OCI-LY7 (cell line): ENCODE measurements around the gene CORO2A. TPM values are rescaled to one million over a fixed set of nuclear protein-coding genes. Genes with fewer than 3 reads are reported as not detected.

Source experiments
- Bru-seq: library from RNA; stranded (reverse); fragments of 400-500 nt; gene quantifications from one replicate; lab custom pipeline; 2021; lab: Mats Ljungman, UMichigan
- BruChase-seq, 2 experiments: library from RNA; stranded (reverse); fragments of 400-500 nt; gene quantifications; one replicate each; lab custom pipeline; 2021; lab: Mats Ljungman, UMichigan
- BruUV-seq: library from RNA; stranded (reverse); fragments of 400-500 nt; replicated peaks from 2 replicates; lab custom pipeline; 2021; lab: Mats Ljungman, UMichigan
- CTCF ChIA-PET: fragments of 300-600 bp; sonication (Branson Sonifier 250); formaldehyde crosslinking; loops from one replicate; lab custom pipeline; 2022; ENCODE audit warnings: antibody characterized with exemption; ENCODE audit not compliant: unreplicated experiment; lab: Charles Lee
- POLR2A ChIA-PET: fragments of 300-600 bp; sonication (Branson Sonifier 250); formaldehyde crosslinking; loops from one replicate; lab custom pipeline; 2022; ENCODE audit warnings: antibody characterized with exemption; lab: Charles Lee
- DNase-seq: peaks from one replicate; pipeline ENCODE4 v3.0.0-alpha.2; 2015; ENCODE audit warnings: low spot score
- H2AFZ ChIP-seq: fragments of 200-600 bp; sonication (generic), shearing (Covaris generic); 2 replicates; pipeline ENCODE4 v1.6.1; 2014; ENCODE audit warnings: mild to moderate bottlenecking, antibody characterized with exemption, low read length, moderate library complexity
- H3K27ac ChIP-seq: fragments of 200-600 bp; sonication (generic); 2 replicates; pipeline ENCODE4 v1.5.1; 2014; ENCODE audit warnings: mixed run types, low read depth, mild to moderate bottlenecking, moderate library complexity, low read length, inconsistent platforms; ENCODE audit not compliant: poor library complexity, severe bottlenecking
- H3K36me3 ChIP-seq: fragments of 200-600 bp; sonication (generic); 2 replicates; pipeline ENCODE4 v1.6.1; 2014; ENCODE audit warnings: mild to moderate bottlenecking, antibody characterized with exemption, low read length, moderate library complexity, mixed read lengths; ENCODE audit not compliant: insufficient read depth
- H3K4me1 ChIP-seq: fragments of 200-600 bp; sonication (generic); 2 replicates; pipeline ENCODE4 v1.5.1; 2014; ENCODE audit warnings: mild to moderate bottlenecking, low read length; ENCODE audit not compliant: insufficient read depth, poor library complexity, severe bottlenecking
- H3K4me2 ChIP-seq: fragments of 200-600 bp; sonication (generic); 2 replicates; pipeline ENCODE4 v1.6.1; 2014; ENCODE audit warnings: mild to moderate bottlenecking, low read length
- H3K4me3 ChIP-seq: fragments of 200-600 bp; sonication (generic); 2 replicates; pipeline ENCODE4 v1.5.1; 2014; ENCODE audit warnings: mild to moderate bottlenecking, low read depth, low read length; ENCODE audit not compliant: poor library complexity, severe bottlenecking
- H3K79me2 ChIP-seq: fragments of 200-600 bp; sonication (generic); 2 replicates; pipeline ENCODE4 v1.6.1; 2016; ENCODE audit warnings: low read depth, mild to moderate bottlenecking, low read length, moderate library complexity, mixed read lengths; ENCODE audit not compliant: insufficient read depth
- H3K9me2 ChIP-seq: fragments of 200-600 bp; sonication (generic); 2 replicates; pipeline ENCODE4 v1.6.1; 2016; ENCODE audit warnings: mild to moderate bottlenecking, low read length, mixed read lengths; ENCODE audit not compliant: insufficient read depth
- H3K9me3 ChIP-seq: fragments of 200-600 bp; sonication (generic); 2 replicates; pipeline ENCODE4 v1.6.1; 2014; ENCODE audit warnings: mild to moderate bottlenecking, mixed run types, low read length, mixed read lengths
- H4K20me1 ChIP-seq: fragments of 200-600 bp; sonication (generic); 2 replicates; pipeline ENCODE4 v1.6.1; 2014; ENCODE audit warnings: mild to moderate bottlenecking, antibody characterized with exemption, low read length, moderate library complexity, mixed read lengths; ENCODE audit not compliant: insufficient read depth
- CTCF ChIP-seq: fragments of 200-600 bp; sonication (generic); conservative IDR thresholded peaks from 2 replicates; pipeline ENCODE4 v1.5.1; 2014; ENCODE audit warnings: mild to moderate bottlenecking, antibody characterized with exemption, low read length, moderate library complexity, mixed read lengths
- EZH2phosphoT487 ChIP-seq: fragments of 200-600 bp; sonication (generic); IDR thresholded peaks from 2 replicates; pipeline ENCODE4 v1.6.1; 2018; ENCODE audit warnings: low read depth, borderline replicate concordance, mild to moderate bottlenecking, mixed run types, antibody characterized with exemption, low read length, moderate library complexity, mixed read lengths
- intact Hi-C: fragments of 100-400 bp; cut with micrococcal nuclease; formaldehyde crosslinking; loops from one replicate; pipeline ENCODE4 v1.10.0; 2022; ENCODE audit not compliant: unreplicated experiment
- long read RNA-seq: library from polyadenylated mRNA; stranded (forward); transcript quantifications from one replicate; pipeline ENCODE4 v2.0.0, GENCODE V29; 2022
- total RNA-seq, 2 experiments: library from RNA; depleted of rRNA in 1 of 2; stranded (reverse); fragments of >200 nt in 1 of 2; shearing (Covaris generic) in 1 of 2; gene quantifications; 2 replicates each; pipeline ENCODE4 v1.2.3, GENCODE V29; 2014 to 2022

Gene CORO2A, protein sequence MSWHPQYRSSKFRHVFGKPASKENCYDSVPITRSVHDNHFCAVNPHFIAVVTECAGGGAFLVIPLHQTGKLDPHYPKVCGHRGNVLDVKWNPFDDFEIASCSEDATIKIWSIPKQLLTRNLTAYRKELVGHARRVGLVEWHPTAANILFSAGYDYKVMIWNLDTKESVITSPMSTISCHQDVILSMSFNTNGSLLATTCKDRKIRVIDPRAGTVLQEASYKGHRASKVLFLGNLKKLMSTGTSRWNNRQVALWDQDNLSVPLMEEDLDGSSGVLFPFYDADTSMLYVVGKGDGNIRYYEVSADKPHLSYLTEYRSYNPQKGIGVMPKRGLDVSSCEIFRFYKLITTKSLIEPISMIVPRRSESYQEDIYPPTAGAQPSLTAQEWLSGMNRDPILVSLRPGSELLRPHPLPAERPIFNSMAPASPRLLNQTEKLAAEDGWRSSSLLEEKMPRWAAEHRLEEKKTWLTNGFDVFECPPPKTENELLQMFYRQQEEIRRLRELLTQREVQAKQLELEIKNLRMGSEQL
- total RNA-seq (2014; rRNA removed; shearing (Covaris generic)) (1.8 and 2.2 TPM in 2 replicates), total RNA-seq (2022) (3.2 and 3.9 TPM in 2 replicates), Bru-seq, nascent RNA (percentile 32 among the genes with signal in this experiment), BruChase-seq, experiment 1, labeled RNA remaining after a 6-hour chase (percentile 37 among the genes with signal in this experiment), BruChase-seq, experiment 2, labeled RNA remaining after a 2-hour chase (percentile 30 among the genes with signal in this experiment)
- long read RNA-seq, full-length matches to known transcripts: 8 of 14 reads
- long read RNA-seq, partial matches to known transcripts: 2 of 14 reads
- long read RNA-seq, other reads (novel, unspliced or antisense): 4 of 14 reads

DNA sequence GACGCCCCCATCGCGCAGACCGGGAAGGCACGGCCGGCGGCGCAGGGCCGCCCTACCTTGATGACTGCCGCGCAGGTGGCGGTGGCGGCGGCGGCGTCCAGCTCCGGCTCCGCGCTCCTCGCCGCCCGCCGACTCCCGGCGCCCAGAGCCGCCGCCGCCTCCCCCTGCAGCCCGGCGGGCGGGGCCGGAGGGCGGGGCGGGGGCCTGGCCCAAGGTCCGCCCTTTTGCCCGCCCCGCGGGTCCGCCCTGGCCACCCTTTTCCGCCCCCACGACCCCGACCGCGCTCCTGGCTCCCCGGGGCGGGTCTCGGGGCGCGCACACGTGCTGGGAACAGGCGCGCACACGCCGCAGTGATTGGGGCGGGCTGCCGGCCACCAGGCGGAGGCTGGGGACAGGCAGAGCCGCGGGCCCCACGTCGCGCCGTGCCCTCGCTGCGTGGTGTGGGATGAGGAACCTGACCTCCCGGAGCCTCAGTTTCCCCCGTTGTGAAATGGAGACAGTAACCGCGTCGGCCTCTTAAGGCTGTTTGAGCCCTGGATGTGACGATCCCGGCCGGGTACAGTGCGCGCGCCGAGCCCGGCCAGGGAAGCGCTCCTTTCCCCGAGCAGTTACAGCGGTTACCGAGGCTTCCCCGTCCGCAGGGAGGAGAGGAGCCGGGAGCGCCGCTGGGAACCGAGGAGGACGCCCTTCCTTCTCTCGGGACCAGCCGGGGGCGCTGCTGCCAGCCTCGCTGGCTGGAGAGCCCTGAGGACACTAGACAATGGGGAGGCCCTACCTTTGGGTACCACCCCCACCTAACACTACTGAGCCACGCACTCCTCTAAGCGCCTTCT lies at the start of gene CORO2A:
TSS of gene CORO2A (minus strand) at position 135 of the 833 bp plus-strand sequence. CDS start 34,977 bp downstream, outside the sequence.
- peak; percentile 69 for DNase-seq
- POLR2A ChIA-PET: interaction anchor here (0.6 to 1.5 kb wide), 8 partner anchors 26 to 150 kb away, joined by 3 to 7 read pairs (median 4); partner anchors contain the start of gene NANS
- no peaks in the 10 kb centered on the region for H4K20me1 ChIP-seq
- H3K4me1 ChIP-seq: peaks cover 16% of the 10 kb centered on the region
- no peaks in the 10 kb centered on the region for H3K79me2 ChIP-seq
- peak within 1 kb of the TSS; percentile 74 for H3K4me3 ChIP-seq
- no TSS peak for BruUV-seq
- intact Hi-C loops: loop anchor here (1.0 to 2.0 kb wide), 2 partner anchors 74 to 118 kb away; no protein-coding TSS in a partner anchor
- no peaks in the 10 kb centered on the region for H3K9me2 ChIP-seq
- peak within 1 kb of the TSS; percentile 89 for H3K4me2 ChIP-seq
- TF ChIP-seq EZH2phosphoT487: no peak
- peak; percentile 70 for TF ChIP-seq CTCF
- CTCF ChIA-PET: interaction anchor here (0.6 to 1.1 kb wide), 2 partner anchors 10 to 73 kb away, joined by 3 to 4 read pairs; partner anchors contain the start of gene TRIM14
- peak within 1 kb of the TSS; percentile 89 for H2AFZ ChIP-seq
- no peaks in the 10 kb centered on the region for H3K9me3 ChIP-seq
- H3K27ac ChIP-seq: no peak within 1 kb of the TSS
- no peaks in the 10 kb centered on the region for H3K36me3 ChIP-seq

GRCh38 chr9:98241357-98242300 lies 49.2 kb upstream of the CORO2A start:
- CTCF ChIA-PET: interaction anchor here (0.8 kb wide), 1 partner anchor 9 kb away, joined by 4 read pairs; no protein-coding TSS in a partner anchor
- POLR2A ChIA-PET: interaction anchor here (0.6 to 1.3 kb wide), 5 partner anchors 11 to 549 kb away, joined by 3 read pairs; partner anchors contain the start of gene TBC1D2
- no peak overlapping the region for H2AFZ ChIP-seq

More at GRCh38 chr9:98241357-98242300, 49.2 kb upstream of the CORO2A start:
- H3K9me2 ChIP-seq: no peaks in the 10 kb centered on the region
- H3K9me3 ChIP-seq: no peaks in the 10 kb centered on the region
- no peaks in the 10 kb centered on the region for H4K20me1 ChIP-seq
- no peak overlapping the region for H3K4me2 ChIP-seq
- no TSS peak for BruUV-seq
- no peak overlapping the region for H3K27ac ChIP-seq
- no peak for DNase-seq
- intact Hi-C loops: no loop called here
- no peak overlapping the region for H3K4me3 ChIP-seq
- no peaks in the 10 kb centered on the region for H3K79me2 ChIP-seq
- H3K4me1 ChIP-seq: no peaks in the 10 kb centered on the region
- TF ChIP-seq CTCF (peak; percentile 63), EZH2phosphoT487 (no peak)
- H3K36me3 ChIP-seq: no peaks in the 10 kb centered on the region
